HepG2 (cell line): ENCODE measurements around the gene PCSK1. TPM values are rescaled to one million over a fixed set of nuclear protein-coding genes. Genes with fewer than 3 reads are reported as not detected.

Experiments used
- ATAC-seq: fragments of 200-7000 bp; cut with Tn5 transposase; 3 replicates; pipeline ENCODE4 v1.9.1; 2020; ENCODE audit warnings: mild to moderate bottlenecking, moderate library complexity
- BruUV-seq: library from RNA; stranded (reverse); fragments of 400-500 nt; replicated peaks from 2 replicates; lab custom pipeline; 2021; lab: Mats Ljungman, UMichigan
- CTCF ChIA-PET: fragments of 300-600 bp; formaldehyde crosslinking; extraction: SDS; loops from one replicate; lab custom pipeline; 2021; ENCODE audit warnings: low total read pairs, inconsistent platforms, low intra/inter-chr PET ratio; lab: Yijun Ruan, JAX
- POLR2A ChIA-PET: fragments of 350-600 bp; sonication (Branson Sonifier 250); formaldehyde crosslinking; loops from one replicate; lab custom pipeline; 2020; ENCODE audit warnings: antibody characterized with exemption, inconsistent platforms; lab: Yijun Ruan, JAX
- DNase-seq: peaks from one replicate; pipeline ENCODE4 v3.0.0-alpha.2; 2015; ENCODE audit warnings: low spot score
- FAIRE-seq: peaks from 3 replicates; lab custom pipeline; 2011; peaks lifted over from hg19 to GRCh38; lab: Jason Lieb, UNC
- H2AFZ ChIP-seq: one replicate; pipeline ENCODE4 v1.6.1; 2011; ENCODE audit warnings: low read length, inconsistent platforms
- H3K27ac ChIP-seq: fragments of 300-600 bp; 3 replicates; pipeline ENCODE4 v1.8.0; 2011; ENCODE audit warnings: mixed run types, mild to moderate bottlenecking, mixed read lengths, low read length, inconsistent platforms; ENCODE audit not compliant: insufficient read depth; ENCODE audit errors: extremely low read length
- H3K27me3 ChIP-seq, 2 experiments: fragments of 200-600 bp in 1 of 2; 2 replicates in 1 of 2; 3 replicates in 1 of 2; pipeline versions ENCODE4 v1.6.0 to v1.8.0; 2011; ENCODE audit warnings: low read length in 2 of 2, mild to moderate bottlenecking in 2 of 2, moderate library complexity in 2 of 2, inconsistent platforms in 1 of 2; ENCODE audit not compliant: insufficient read depth in 2 of 2, control insufficient read depth in 1 of 2
- H3K36me3 ChIP-seq, 2 experiments: fragments of 200-600 bp in 1 of 2; replicated peaks in 1 of 2; 2 replicates in 1 of 2; 3 replicates in 1 of 2; pipeline versions ENCODE4 v1.5.1 to v1.8.0; 2011; ENCODE audit warnings: low read length in 2 of 2, inconsistent platforms in 1 of 2; ENCODE audit not compliant: insufficient read depth in 2 of 2, control insufficient read depth in 1 of 2
- H3K4me1 ChIP-seq: 2 replicates; pipeline ENCODE4 v1.5.1; 2012; ENCODE audit warnings: low read length, inconsistent platforms; ENCODE audit not compliant: insufficient read depth
- H3K4me2 ChIP-seq: 2 replicates; pipeline ENCODE4 v1.6.0; 2011; ENCODE audit warnings: low read depth, low read length, inconsistent platforms
- H3K4me3 ChIP-seq, 3 experiments: fragments of 200-600 bp in 1 of 3; sonication (generic), shearing (Covaris generic) in 1 of 3; replicated peaks in 1 of 3; 2 replicates each; pipeline ENCODE4 v1.5.1; 2011 to 2016; ENCODE audit warnings: low read length in 3 of 3, inconsistent platforms in 2 of 3, low read depth in 2 of 3, mild to moderate bottlenecking in 2 of 3, control low read depth in 1 of 3, mixed read lengths in 1 of 3; ENCODE audit not compliant: insufficient read depth in 1 of 3
- H3K79me2 ChIP-seq: one replicate; pipeline ENCODE4 v1.6.1; 2011; ENCODE audit warnings: low read length, inconsistent platforms; ENCODE audit not compliant: insufficient read depth
- H3K9ac ChIP-seq: 2 replicates; pipeline ENCODE4 v1.6.0; 2011; ENCODE audit warnings: mild to moderate bottlenecking, low read depth, low read length, inconsistent platforms; ENCODE audit not compliant: insufficient read depth
- H3K9me3 ChIP-seq: 2 replicates; pipeline ENCODE4 v1.5.1; 2012; ENCODE audit warnings: mild to moderate bottlenecking, low read length
- H4K20me1 ChIP-seq: 2 replicates; pipeline ENCODE4 v1.6.0; 2011; ENCODE audit warnings: inconsistent platforms, mild to moderate bottlenecking, low read length, moderate library complexity; ENCODE audit not compliant: insufficient read depth
- BRCA1 ChIP-seq: sonication (generic); formaldehyde crosslinking; IDR thresholded peaks from 2 replicates; pipeline ENCODE4 v1.4.0; 2020; ENCODE audit warnings: missing genetic modification reagents
- MAFF ChIP-seq: IDR thresholded peaks from 2 replicates; pipeline ENCODE4 v1.6.1; 2011; ENCODE audit warnings: low read depth, low read length, improper control_type of control experiment
- MAFK ChIP-seq, 2 experiments: IDR thresholded peaks in 1 of 2; conservative IDR thresholded peaks in 1 of 2; 2 replicates each; pipeline ENCODE4 v1.6.1; 2011; ENCODE audit warnings: improper control_type of control experiment in 2 of 2, low read length in 2 of 2
- SATB2 ChIP-seq: sonication (generic); formaldehyde crosslinking; IDR thresholded peaks from 2 replicates; pipeline ENCODE4 v1.5.0; 2020; ENCODE audit warnings: missing genetic modification reagents
- ZNF558 ChIP-seq: sonication (generic); formaldehyde crosslinking; IDR thresholded peaks from 2 replicates; pipeline ENCODE4 v1.9.0; 2022; ENCODE audit warnings: mild to moderate bottlenecking, missing genetic modification reagents, borderline replicate concordance
- ZNF605 ChIP-seq: sonication (generic); formaldehyde crosslinking; IDR thresholded peaks from 2 replicates; pipeline ENCODE4 v1.8.0; 2022; ENCODE audit warnings: mild to moderate bottlenecking, missing genetic modification reagents
- ZSCAN31 ChIP-seq: sonication (generic); formaldehyde crosslinking; IDR thresholded peaks from 2 replicates; pipeline ENCODE4 v1.5.0; 2020; ENCODE audit warnings: low read depth, mild to moderate bottlenecking, missing genetic modification reagents
- WGBS: methylation state at CpG from one replicate; pipeline ENCODE4 v1.1.6; 2017; ENCODE audit warnings: low lambda C conversion rate; 5-methylcytosine and 5-hydroxymethylcytosine counted together
- in situ Hi-C: cut with HindIII; loops from 2 replicates; pipeline ENCODE4 v1.10.0; 2017; ENCODE audit warnings: low pct_unique_long_range_greater_than_20kb; ENCODE audit not compliant: extremely low pct_ligation_motif_present
- intact Hi-C: fragments of 100-400 bp; cut with micrococcal nuclease; formaldehyde crosslinking; loops from one replicate; pipeline ENCODE4 v1.10.0; 2022; ENCODE audit not compliant: unreplicated experiment
- polyA plus RNA-seq, 8 experiments: library from polyadenylated mRNA; depleted of rRNA in 3 of 8; stranded (reverse) in 7 of 8; unstranded in 1 of 8; fragments of >200 nt; fragmentation: Illumina TruSeq in 4 of 8; extraction: Trizol in 4 of 8; gene quantifications; 2 replicates each; pipeline versions ENCODE4 v1.2.1 to v1.2.3, GENCODE V29; 2011 to 2016; ENCODE audit warnings: low read depth in 4 of 8, missing spikeins in 1 of 8, mixed read lengths in 1 of 8; ENCODE audit not compliant: insufficient read depth in 1 of 8
- total RNA-seq, 5 experiments: library from RNA; depleted of rRNA; stranded (reverse); fragments of >200 nt; fragmentation: Illumina TruSeq; extraction: Trizol; gene quantifications; 2 replicates each; pipeline ENCODE4 v1.2.3, GENCODE V29; 2016; ENCODE audit warnings: low read depth in 1 of 5
- TF ChIP-seq, protein P1 (sequence below): fragments of 450-650 bp; IDR thresholded peaks from 2 replicates; pipeline ENCODE4 v1.6.1; 2017
- TF ChIP-seq, protein P2 (sequence below): sonication (generic); formaldehyde crosslinking; IDR thresholded peaks from 2 replicates; pipeline ENCODE4; 2020; ENCODE audit warnings: missing genetic modification reagents, mild to moderate bottlenecking, borderline replicate concordance
- TF ChIP-seq, protein P3 (sequence below): IDR thresholded peaks from 2 replicates; pipeline ENCODE4 v1.6.1; 2016; ENCODE audit warnings: missing compliant biosample characterization, missing genetic modification reagents, borderline replicate concordance

The PCSK1 gene
- total and polyA plus RNA-seq, 2 of the 13 experiments (the other 11 are each of a cell fraction or from before 2014, with no cell fraction given) = not detected

DNA sequence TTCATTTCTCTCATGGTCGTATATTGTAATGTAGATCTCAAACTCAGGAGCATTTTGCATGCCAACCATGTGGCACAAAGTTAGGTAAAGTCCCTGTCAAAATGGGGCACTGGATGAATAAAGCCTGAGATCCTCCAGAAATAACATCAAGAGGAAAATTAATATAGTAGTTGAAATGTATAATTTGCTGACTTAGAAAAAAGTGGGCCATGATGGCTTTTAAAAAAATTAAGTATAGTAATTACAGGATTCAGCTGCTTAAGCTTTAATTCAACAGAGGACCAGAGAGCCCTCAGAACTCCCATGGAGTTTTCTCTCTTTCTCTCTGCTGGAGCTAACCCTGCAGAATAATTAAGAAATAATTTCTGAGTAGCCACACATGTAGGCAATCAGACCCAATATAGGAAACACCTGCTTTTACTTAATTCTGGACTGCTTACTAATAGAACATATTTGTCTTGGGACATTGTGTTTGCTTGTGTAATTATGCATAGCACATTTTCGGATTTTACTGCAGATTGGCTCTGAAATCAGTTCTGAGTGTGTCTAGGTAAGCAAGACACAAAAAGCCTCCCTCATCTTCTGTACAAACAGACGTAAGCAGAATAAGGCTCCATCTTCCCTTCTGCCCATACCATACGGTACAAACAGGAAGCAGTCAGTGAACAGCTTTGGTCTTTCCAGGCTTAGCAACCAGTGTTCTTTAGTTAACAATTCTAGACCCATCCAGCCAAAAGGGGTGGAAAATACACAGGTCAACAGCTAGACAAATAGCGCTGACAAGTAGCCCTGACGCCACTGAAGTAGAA, 26.5 kb upstream of the PCSK1 start:
- TF ChIP-seq MAFF (peak; percentile 54), MAFK (conservative IDR thresholded peaks at IDR 0.05 in 1 of 2, IDR thresholded peaks at IDR 0.05 in 1 of 2; ENCODE audit: low read length in 2 of 2) (peak; percentile 29 to 71; a peak in 3 of 4 replicates)
- TF ChIP-seq, protein P1, sequence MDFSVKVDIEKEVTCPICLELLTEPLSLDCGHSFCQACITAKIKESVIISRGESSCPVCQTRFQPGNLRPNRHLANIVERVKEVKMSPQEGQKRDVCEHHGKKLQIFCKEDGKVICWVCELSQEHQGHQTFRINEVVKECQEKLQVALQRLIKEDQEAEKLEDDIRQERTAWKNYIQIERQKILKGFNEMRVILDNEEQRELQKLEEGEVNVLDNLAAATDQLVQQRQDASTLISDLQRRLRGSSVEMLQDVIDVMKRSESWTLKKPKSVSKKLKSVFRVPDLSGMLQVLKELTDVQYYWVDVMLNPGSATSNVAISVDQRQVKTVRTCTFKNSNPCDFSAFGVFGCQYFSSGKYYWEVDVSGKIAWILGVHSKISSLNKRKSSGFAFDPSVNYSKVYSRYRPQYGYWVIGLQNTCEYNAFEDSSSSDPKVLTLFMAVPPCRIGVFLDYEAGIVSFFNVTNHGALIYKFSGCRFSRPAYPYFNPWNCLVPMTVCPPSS = no peak
- H3K79me2 ChIP-seq = no peaks in the 10 kb centered on the region
- WGBS = 24% methylated on average over 6 of the region's 6 CpGs

DNA sequence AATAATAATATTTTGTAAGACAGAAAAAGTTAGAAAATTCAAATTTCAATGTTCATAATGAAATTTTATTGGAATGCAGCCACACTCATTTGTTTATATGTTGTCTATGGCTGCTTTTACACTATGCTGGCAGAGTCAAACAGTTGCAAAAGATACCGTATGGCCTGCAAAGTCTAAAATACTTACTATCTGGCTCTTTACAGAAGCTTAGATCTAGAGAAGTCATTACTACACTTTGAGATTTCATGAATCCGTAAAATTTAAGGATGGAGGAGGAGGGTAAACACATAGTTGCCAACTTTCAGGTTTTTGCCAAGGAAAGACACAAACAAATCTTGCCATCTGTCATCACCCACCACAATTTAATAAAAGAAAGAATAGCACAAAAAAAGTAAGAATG, 25.1 kb upstream of the PCSK1 start:
- H4K20me1 ChIP-seq = no peaks in the 10 kb centered on the region
- intact Hi-C loops = no loop called here
- BruUV-seq = no TSS peak
- no peaks in the 10 kb centered on the region for H3K27me3 ChIP-seq
- no peak for DNase-seq
- no peaks in the 10 kb centered on the region for H3K9me3 ChIP-seq
- ChIA-PET POLR2A (no interaction called here), CTCF (no interaction called here)
- H2AFZ ChIP-seq = no peak overlapping the region
- no peak overlapping the region for H3K27ac ChIP-seq
- H3K79me2 ChIP-seq = no peaks in the 10 kb centered on the region
- ATAC-seq = no peak
- 36% methylated on average over 2 of the region's 2 CpGs for WGBS
- no peak overlapping the region for H3K9ac ChIP-seq
- no peaks in the 10 kb centered on the region for H3K4me1 ChIP-seq
- no peak overlapping the region for H3K4me3 ChIP-seq
- H3K4me2 ChIP-seq = no peak overlapping the region
- no peaks in the 10 kb centered on the region for H3K36me3 ChIP-seq
- in situ Hi-C loops = no loop called here
- no peak for FAIRE-seq
- TF ChIP-seq, protein P2, sequence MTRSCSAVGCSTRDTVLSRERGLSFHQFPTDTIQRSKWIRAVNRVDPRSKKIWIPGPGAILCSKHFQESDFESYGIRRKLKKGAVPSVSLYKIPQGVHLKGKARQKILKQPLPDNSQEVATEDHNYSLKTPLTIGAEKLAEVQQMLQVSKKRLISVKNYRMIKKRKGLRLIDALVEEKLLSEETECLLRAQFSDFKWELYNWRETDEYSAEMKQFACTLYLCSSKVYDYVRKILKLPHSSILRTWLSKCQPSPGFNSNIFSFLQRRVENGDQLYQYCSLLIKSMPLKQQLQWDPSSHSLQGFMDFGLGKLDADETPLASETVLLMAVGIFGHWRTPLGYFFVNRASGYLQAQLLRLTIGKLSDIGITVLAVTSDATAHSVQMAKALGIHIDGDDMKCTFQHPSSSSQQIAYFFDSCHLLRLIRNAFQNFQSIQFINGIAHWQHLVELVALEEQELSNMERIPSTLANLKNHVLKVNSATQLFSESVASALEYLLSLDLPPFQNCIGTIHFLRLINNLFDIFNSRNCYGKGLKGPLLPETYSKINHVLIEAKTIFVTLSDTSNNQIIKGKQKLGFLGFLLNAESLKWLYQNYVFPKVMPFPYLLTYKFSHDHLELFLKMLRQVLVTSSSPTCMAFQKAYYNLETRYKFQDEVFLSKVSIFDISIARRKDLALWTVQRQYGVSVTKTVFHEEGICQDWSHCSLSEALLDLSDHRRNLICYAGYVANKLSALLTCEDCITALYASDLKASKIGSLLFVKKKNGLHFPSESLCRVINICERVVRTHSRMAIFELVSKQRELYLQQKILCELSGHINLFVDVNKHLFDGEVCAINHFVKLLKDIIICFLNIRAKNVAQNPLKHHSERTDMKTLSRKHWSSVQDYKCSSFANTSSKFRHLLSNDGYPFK (CRISPR knock-in tag) = no peak
- TF ChIP-seq ZNF558 (CRISPR knock-in tag) (no peak), ZNF605 (no peak), SATB2 (CRISPR knock-in tag) (no peak), ZSCAN31 (CRISPR knock-in tag) (no peak), BRCA1 (CRISPR knock-in tag) (no peak)
- TF ChIP-seq, protein P3, sequence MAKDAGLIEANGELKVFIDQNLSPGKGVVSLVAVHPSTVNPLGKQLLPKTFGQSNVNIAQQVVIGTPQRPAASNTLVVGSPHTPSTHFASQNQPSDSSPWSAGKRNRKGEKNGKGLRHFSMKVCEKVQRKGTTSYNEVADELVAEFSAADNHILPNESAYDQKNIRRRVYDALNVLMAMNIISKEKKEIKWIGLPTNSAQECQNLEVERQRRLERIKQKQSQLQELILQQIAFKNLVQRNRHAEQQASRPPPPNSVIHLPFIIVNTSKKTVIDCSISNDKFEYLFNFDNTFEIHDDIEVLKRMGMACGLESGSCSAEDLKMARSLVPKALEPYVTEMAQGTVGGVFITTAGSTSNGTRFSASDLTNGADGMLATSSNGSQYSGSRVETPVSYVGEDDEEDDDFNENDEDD (CRISPR knock-in tag) = no peak

More for the DNA sequence above, 26.5 kb upstream of the PCSK1 start:
- Histone ChIP-seq H3K4me3 (no peak overlapping the region), H3K4me2 (no peak overlapping the region), H3K9ac (no peak overlapping the region), H4K20me1 (no peaks in the 10 kb centered on the region), H2AFZ (no peak overlapping the region), H3K9me3 (no peaks in the 10 kb centered on the region), H3K4me1 (no peaks in the 10 kb centered on the region), H3K27me3 (no peaks in the 10 kb centered on the region), H3K36me3 (no peaks in the 10 kb centered on the region), H3K27ac (no peak overlapping the region)
- intact Hi-C loops = no loop called here
- no peak for ATAC-seq
- in situ Hi-C loops = no loop called here
- POLR2A ChIA-PET = no interaction called here
- CTCF ChIA-PET = no interaction called here
- no peak for DNase-seq
- no TSS peak for BruUV-seq
- FAIRE-seq = no peak
